ENCODE results near the gene MON1B.
"Not testable (repeated sequence)": the region's sequence is repeated elsewhere in the genome, so short reads cannot be mapped to it uniquely, and the experiment has no call there.

The MON1B gene

DNA sequence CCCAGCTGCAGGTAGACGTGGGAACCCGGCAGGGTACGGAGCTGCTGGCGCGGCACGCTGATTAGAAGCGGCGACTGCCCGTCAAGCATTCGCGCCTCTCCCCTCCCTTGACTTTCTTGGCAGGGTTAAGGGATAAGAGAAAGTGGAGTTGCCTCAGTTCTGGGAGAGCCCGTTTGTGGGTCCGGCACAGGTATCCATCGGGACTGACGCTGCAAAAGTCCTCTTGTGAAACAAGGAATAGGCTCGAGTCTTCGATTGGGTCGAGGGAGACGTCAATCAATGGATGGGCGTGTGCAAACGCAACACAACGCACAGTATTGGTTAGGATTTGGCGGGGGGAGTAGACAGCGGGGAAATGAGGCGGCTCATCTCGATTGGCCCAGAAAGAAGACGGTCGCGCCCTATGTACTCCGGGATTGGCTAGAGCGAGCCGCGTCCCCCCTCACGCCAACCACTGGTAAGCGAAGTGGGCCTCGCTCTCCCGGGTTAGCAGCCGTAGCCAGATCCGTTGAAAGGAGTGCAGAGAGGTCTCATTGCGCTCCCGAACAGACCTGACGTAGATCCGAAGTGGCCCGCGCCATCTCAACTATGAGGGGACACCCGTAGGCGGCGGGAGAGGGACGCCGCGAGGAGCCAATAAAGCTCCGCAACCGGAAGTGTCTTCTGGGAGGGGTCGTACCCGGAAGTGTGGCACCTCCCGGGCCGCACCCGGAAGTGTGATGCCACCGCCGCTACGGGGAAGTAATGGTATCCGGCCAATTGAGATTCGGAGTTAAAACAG lies at the start of gene MON1B:
TSS of gene MON1B (plus strand) at position 713 of the 781 bp plus-strand sequence. CDS start 296 bp downstream, outside the sequence.
- DNase-seq, result peak; percentile 95 to 99 (median 97)

DNA sequence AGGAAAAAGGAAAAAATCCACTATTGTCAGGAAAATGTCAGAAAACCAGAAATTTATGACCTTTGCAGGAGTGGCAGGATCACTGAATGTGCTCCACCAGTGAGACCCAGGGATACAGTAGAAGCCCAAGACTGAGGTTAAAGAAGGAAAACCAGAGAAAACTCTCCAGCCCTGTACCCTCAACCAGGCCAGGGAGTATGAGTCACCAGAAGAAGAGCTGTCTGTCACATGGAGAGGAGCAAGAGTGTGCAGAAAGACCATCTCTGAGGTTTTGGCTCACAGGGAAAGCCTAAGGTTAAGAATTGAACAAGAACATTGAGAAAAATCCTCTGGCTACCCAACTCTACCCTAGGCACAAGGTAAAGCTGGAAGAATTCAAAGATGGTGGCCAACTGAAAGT lies 47.6 kb upstream of the MON1B start:
- no peak for DNase-seq

DNA sequence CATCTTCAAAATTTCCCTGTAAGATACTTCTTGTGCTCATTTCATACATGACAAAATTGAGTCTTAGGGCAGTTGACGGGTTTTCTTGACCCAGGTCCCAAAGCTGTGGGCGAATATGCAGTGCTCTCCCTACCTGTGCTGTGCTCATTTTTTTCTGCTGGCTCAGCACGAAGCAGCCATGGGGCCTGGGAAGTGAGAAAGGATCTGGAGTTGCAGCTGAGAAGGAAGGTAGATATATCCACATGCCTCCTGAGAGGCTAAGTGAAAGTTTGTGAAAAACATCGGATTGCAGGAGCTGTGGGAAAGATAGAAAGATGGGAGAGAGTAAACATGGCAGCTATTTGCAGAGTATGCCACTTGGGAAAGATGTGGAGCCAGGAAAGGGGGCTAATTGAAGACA lies 42.9 kb upstream of the MON1B start:
- DNase-seq, result no peak

DNA sequence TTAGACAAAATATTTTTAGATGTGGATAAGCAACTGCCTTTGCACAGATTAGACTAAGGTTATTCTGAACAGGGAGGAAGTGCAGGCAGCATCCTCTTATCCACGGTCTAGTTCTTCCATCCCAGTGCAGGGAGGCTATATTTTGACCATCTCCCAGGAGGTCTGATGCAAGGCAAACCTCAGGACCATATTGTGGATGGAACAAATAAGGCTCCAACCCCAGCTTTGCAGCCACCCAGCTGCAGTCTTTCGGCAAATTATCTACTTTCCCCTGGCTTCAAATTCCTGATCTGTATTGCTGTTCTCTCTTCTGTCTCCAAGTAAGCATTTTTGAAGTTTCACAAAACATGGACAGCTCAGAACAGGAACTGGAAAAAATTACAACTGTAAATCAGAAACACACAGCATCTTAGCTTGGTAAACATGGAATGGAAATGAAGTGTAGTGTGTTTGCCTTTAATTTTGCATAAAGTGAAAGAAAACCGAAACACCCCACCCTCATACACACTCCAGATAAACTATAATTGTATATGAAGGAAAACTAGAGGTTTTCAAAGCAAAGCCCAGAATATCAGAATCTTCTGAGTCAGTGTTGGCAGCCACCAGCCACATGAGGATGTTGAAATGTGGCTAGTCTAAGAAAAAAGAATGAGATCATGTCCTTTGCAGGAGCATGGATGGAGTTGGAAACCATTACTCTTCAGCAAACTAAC lies 33.5 kb upstream of the MON1B start:
- DNase-seq, result no peak

DNA sequence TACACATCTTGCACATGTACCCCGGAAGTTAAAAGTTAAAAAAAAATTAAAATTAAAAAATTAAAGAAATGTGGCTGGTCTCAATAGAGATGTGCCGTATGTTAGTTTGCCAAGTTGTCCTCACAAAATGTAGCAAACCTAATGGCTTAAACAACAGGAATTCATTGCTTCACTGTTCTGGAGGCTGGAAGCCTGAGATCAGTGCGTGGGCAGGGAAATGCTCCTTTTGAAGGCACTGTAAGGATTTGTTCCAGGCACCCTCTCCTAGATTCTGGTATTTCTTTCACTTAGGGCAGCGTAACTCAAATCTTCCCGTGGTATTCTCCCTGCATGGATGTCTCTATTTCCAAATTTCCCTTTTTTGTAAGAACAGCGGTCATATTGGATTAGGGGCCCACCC lies 32.7 kb upstream of the MON1B start:
- no peak for DNase-seq

DNA sequence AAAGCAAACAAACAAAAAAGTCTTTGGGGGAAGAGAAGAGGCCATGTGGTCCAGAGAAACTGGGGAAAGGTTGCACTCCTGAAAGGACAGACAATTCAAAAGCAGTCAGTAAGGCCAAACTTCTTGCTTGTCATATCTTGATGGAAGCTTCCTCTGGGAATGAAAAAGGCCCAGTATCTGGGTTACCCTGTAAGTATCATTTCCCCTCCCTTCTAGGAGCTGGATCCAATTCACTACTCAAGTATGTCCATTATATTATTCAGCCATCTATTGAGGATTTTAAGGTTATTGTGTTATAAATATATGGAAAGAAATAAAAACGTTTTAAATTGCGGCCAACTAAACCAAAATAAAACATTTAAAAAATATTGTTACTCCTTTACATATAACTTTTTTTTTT lies 26.0 kb upstream of the MON1B start:
- DNase-seq, result no peak

DNA sequence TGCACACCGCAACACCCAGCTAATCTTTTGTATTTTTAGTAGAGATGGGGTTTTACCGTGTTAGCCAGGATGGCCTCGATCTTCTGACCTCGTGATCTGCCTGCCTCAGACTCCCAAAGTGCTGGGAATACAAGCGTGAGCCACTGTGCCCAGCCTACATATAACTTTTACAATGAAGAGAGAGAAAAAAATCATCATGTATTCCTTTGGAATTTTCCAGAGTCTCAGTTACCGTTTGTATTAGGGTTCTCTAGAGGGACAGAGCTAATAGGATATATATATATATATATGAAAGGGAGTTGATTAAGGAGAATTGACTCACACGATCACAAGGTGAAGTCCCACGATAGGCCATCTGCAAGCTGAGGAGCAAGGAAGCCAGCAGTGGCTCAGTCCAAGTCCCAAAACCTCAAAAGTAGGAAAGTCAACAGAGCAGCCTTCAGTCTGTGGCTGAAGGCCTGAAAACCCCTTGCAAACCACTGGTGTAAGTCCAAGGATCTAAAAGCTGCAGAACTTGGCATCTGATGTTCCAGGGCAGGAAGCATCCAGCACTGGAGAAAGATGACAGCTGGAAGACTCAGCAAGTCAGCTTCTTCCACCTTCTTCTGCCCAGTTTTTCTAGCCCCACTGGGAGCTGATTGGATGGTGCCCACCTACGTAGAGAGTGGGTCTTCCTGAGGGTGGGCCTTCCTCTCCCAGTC lies 25.3 kb upstream of the MON1B start:
- DNase-seq, result not testable (repeated sequence)

DNA sequence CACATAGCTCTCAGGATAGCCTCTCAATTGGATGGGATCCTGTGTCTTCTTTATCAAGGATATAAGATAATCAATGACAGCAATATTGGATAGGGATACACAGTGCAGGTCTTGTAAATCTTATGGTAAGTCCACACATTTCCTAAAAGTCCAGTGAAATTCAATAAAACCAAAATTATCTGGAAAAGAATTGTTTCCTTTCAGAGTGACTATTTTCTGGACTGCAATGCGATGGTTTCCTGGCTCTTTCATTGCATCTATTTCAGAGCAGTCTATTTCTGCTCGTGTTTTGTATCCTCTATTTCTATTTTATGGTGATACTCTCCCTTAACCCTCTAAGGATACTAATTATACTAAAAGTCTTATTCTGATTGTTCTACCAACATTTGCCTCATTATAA lies 24.3 kb upstream of the MON1B start:
- no peak for DNase-seq

DNA sequence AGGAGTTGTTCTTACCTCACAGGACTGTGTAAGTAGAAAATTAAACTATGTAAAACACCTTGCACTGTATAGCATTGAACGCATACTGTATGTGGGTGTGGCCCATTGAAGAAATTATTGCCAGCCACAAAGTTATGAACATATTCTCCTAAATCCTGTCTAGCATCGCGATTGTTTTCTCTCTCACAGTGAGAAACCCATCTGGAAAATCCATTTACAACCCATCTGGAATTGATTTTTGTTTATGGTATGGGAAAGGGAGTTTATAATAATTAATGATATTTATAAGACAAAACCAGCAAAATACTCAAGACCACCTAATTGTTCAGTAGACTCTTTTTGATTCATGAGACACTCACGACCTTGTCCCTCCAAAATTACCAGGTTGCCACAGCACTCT lies 22.1 kb upstream of the MON1B start:
- no peak for DNase-seq

DNA sequence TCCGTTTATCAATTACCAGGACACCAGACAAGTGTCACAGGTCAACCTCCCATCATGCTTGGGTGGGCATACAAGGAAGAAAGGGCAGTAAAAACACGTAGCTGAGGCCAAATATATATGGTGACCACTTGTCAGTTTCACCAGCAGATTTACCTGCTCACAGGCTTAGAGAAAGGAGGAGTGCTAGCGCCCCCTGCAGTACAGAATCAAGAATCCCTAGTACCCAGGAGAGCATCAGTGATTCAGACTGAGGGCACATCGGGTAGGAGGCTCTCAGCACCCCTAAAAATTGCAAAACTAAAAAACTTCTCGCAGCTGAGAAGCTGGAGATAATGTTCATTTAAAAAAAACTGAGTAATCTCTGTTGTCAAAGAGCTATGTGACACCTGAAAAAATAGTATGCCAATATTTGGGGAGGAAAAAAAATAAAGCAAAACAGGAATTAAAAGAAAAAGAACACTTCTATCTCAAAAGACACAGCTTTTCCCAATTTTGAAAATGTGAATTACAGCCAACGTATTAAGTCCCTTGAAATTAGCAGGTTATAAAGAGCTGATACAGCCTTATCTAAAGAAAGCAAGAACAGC lies 21.2 kb upstream of the MON1B start:
- DNase-seq, result peak; percentile 15 to 79 (median 62)

DNA sequence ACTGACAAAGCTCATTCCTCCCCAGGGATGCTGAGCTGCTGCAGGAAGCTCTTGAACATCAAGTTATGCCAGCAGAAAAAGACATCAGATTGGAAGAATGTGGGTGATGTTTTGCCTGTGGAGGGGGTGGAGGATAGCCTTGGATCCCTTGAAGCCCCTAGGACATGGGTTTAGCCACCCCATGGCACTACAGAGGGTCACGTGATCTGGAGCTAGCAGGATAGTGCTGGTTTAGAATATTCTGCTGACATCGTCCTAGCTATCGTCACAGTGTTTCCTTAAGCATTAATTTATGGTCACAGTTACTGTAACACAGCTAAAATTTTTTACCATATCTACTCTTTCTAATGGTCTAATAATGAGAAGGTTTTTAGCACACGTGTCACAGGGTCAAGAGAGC lies 20.2 kb upstream of the MON1B start:
- DNase-seq, result no peak

DNA sequence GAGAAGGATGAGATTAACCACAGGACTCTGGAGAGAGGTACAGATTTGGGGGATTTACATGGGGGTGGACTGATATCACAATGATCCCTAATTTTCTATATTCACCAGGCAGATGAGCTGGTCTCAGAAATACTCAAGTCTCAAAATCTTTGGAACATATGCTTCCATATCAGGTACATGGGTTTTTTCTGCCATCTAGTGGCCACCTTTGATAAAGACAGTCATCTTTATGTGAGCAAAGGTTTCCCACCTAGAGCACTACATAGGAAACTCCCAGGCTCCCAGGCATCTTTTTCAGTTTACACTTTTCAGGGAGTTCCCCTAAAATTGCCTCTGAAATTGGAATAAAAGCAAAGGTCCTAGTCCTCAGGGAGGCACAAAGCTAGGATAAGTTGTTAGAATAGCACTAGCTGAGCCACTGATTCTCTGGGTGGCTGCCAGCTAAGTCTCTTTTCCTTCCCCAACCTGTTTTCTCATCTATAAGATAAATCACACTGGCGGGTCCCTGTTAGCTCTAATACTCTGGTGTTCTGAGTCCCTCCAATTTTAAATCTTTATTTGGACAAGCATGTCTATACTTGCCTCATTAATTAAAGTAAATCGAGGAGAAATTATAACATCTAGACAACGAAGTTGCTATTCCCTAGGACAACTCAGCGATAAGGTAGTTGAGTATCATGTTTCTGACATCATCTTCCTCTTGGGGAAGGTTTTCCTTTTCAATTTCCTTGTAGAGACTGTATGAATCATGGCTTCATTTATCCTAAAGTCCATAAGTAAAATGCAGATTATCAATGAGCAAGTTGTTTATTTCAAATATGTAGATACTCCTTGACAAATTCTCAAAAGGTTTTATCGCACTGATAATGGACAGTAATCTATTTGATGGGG lies 19.0 kb upstream of the MON1B start:
- DNase-seq, result peak; percentile 39 to 87 (median 41)

DNA sequence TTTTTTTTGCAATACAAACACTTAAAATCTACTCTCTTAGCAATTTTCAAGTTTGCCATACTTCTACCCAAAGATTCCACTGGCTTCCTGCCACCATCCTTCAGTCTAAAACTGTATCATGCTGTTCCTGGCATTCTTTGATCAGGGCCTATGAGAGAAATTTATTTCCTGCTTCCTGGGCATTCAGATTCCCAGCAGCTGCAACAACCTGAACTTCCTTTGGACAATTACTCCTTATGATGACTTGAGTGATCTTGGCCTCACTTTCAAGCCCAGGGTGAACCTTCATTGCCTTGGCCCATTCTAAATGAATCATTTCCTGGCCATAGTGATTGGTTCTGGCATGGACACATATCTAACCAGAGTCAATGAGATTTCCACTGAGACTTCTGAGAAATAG lies 18.0 kb upstream of the MON1B start:
- no peak for DNase-seq

DNA sequence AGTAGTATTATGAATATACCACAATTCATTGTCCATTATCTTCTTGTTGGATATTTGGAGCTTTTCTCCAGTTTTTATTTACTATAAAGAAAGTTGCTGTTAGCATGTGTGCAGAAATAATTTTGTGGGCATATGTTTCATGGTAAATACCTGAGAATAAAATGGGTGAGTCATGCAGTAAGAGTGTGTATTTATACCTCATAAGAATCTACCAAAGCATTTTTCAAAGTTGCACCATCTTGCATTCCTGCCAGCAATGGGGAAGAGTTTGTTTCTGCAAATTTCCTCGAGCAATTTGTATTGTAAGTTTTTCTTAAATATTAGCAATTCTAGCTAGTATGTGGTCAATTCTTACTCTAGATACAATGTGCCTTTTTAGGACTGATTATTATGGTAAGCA lies 7.9 kb upstream of the MON1B start:
- DNase-seq, result no peak

DNA sequence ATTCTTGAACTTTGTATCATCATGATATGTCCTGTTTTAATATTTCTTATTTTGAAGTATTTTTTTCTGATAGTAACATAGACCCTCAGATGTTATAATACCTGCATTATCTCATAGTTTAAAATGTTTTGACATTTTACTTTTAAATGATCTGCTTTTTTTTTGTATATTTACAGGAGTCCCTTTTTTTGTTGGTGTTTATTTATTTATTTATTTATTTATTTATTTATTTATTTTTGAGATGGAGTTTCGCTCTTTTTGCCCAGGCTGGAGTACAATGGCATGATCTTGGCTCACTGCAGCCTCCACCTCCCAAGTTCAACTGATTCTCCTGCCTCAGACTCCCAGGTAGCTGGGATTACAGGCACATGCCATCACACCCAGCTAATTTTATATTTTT lies 4.7 kb upstream of the MON1B start:
- DNase-seq, result not testable (repeated sequence)

DNA sequence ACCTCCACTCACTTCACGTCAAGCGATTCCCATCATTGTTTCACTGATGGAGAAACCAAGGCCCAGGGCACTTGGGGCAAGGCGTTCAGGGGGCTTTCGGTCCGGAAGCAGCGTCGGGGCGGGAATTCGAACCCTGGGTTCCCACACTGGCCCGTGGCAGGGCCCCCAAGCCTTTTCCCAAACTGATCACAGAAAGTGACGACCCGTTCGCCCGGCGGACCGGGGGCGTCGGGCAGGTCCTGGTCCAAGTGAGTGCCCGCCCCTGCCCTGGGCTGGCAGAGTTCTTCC lies 856 bp upstream of the MON1B start:
- peak in 1 of 3 experiments; percentile 74 for DNase-seq

DNA sequence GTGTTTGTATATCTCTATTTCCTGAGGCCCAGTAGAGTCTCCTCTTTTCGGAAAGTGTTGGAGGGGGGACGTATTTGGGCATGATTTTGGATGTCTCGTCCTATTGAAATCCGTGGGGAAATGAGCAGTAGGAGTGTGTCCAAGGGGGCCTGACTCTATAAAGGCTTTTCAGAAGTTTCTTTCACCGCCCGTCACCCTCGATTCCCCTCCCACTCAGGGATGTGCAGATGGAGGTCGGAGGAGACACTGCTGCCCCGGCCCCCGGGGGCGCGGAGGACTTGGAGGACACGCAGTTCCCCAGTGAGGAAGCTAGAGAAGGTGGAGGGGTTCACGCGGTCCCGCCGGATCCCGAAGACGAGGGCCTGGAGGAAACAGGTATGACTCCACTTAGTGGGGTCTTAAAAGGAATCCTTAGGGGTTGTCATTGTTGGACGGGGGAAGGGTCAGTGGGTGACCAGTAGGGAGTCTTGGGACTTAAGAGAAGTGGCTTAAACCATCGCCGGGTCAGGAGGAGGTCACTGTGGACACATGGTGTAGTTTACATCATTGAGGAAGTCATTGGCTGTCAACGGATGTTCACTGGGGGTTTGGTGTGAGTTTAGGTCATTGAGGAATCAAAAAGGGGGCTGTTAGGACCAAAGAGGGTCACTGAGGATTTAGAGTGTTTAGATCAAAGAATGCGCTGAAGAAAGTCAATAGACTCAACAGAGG lies 424 bp downstream of the MON1B start:
- DNase-seq, result peak in 1 of 3 experiments; percentile 48

DNA sequence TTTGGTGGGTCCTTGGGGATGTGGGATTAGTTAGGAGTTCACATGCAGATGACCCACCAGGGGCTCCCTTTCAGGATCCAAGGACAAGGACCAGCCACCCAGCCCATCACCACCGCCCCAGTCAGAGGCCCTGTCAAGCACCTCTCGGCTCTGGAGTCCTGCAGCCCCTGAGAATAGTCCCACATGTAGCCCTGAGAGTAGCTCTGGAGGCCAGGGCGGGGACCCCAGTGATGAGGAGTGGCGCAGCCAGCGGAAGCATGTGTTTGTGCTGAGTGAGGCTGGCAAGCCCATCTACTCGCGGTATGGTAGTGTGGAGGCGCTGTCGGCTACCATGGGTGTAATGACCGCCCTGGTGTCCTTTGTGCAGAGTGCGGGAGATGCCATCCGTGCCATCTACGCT lies 2.4 kb downstream of the MON1B start:
- no peak for DNase-seq

DNA sequence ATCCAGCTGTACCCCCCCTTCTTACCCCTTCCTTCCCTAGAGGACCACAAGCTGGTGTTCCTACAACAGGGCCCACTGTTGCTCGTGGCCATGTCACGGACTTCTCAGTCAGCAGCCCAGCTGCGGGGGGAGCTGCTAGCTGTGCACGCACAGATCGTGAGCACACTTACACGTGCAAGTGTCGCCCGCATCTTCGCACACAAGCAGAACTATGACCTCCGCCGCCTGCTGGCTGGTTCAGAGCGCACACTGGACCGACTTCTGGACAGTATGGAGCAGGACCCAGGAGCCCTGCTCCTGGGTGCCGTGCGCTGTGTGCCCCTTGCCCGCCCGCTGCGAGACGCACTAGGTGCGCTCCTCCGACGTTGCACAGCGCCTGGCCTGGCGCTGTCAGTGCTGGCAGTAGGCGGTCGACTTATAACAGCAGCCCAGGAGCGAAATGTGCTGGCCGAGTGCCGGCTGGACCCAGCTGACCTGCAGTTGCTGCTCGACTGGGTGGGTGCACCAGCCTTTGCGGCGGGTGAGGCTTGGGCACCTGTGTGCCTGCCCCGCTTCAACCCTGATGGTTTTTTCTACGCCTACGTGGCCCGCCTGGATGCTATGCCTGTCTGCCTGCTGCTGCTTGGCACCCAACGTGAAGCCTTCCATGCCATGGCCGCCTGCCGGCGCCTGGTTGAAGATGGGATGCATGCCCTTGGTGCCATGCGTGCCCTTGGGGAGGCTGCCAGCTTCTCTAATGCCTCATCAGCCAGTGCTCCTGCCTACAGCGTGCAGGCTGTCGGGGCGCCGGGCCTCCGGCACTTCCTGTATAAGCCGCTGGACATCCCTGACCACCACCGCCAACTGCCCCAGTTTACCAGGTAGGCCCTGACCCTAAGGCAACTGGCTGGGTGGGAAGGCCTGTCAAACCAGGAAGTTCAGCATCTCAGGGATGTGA lies 3.6 kb downstream of the MON1B start:
- no peak for DNase-seq

DNA sequence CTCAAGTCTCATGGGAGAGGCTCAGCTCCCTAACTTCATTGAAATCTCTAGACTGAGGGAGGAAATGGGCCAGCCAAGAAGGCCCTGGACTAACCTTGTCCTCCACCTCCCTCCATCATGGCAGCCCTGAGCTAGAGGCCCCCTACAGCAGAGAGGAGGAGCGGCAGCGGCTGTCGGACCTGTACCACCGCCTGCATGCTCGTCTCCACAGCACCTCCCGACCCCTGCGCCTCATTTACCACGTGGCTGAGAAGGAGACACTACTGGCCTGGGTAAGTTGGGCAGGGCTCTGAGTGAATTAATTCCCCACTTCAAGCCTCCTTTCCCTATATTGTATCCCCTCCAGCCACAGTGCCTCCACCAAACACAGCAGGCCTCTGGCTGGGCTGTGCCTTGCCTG lies 4.4 kb downstream of the MON1B start:
- DNase-seq, result no peak

DNA sequence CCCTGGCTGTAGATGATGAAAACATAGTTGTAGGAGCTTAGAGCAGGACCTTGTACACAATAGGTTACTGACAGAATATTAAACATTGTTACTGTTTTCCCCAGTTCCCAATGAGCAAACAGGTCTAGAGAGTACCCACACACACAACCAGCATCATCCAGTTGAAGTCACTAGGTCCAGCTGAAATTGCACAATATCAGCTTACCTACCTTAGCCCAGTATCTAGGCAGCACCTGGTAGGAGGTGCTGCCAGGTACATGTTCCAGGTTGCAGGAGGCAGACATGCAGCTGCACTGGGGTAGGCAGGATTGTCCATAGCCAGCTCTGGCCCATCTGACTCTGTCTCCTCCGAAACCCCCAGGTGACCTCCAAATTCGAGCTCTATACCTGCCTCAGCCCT lies 6.8 kb downstream of the MON1B start:
- no peak for DNase-seq

Measured in NCI-H1417 (cell line).